ENCODE measurements around the gene PRKAG3.

DNA sequence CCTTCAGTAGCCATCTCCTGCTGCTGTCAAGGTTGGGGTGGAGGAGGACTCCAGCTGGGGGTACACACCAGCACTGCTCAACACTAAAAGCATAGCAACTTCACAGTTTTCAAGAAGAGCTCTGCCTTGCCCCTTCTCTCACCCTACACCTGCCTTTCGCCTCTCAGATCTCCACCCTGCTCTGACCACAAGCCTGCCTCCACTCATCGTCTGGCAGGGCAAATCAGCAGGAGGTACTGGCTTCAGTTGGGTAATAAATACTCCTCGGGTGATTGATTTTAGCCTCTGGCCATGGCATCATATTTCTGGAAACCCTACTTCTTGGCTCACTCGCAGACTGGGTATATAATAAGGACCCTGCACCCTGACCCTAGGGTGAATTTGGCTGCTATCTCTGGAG, 3.1 kb upstream of the PRKAG3 start:
- no peak for TF ChIP-seq POLR2A (IDR thresholded peaks at IDR 0.05)
- TF ChIP-seq, protein P1, sequence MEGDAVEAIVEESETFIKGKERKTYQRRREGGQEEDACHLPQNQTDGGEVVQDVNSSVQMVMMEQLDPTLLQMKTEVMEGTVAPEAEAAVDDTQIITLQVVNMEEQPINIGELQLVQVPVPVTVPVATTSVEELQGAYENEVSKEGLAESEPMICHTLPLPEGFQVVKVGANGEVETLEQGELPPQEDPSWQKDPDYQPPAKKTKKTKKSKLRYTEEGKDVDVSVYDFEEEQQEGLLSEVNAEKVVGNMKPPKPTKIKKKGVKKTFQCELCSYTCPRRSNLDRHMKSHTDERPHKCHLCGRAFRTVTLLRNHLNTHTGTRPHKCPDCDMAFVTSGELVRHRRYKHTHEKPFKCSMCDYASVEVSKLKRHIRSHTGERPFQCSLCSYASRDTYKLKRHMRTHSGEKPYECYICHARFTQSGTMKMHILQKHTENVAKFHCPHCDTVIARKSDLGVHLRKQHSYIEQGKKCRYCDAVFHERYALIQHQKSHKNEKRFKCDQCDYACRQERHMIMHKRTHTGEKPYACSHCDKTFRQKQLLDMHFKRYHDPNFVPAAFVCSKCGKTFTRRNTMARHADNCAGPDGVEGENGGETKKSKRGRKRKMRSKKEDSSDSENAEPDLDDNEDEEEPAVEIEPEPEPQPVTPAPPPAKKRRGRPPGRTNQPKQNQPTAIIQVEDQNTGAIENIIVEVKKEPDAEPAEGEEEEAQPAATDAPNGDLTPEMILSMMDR (IDR thresholded peaks at IDR 0.05): no peak

All from esophagus squamous epithelium (tissue), 4 donors.